CD4-positive, alpha-beta T cell (primary cell): Measurements from ENCODE around the gene AZIN2. TPM values are rescaled to one million over a fixed set of nuclear protein-coding genes. Genes with fewer than 3 reads are reported as not detected.
A peak's percentile ranks its signal among the peaks of the same experiment; 100 is the strongest.

ENCODE experiments used
- ATAC-seq: fragments of 200-7000 bp; cut with Tn5 transposase; one replicate; pipeline ENCODE4 v1.10.0; 2022; ENCODE audit warnings: mild to moderate bottlenecking; ENCODE audit not compliant: poor library complexity
- CTCF ChIA-PET: fragments of 350-600 bp; sonication (Branson Sonifier 250); formaldehyde crosslinking; loops from one replicate; lab custom pipeline; 2021; ENCODE audit warnings: antibody characterized with exemption, inconsistent platforms; lab: Charles Lee
- POLR2A ChIA-PET: fragments of 350-600 bp; sonication (Branson Sonifier 250); formaldehyde crosslinking; loops from one replicate; lab custom pipeline; 2021; ENCODE audit warnings: antibody characterized with exemption, inconsistent platforms; lab: Charles Lee
- DNase-seq, 14 experiments: peaks; one replicate each; pipeline ENCODE4 v3.0.0-alpha.2; 2013 to 2020; ENCODE audit warnings: mixed read lengths in 2 of 14
- H3K27ac ChIP-seq, 2 donors: one replicate each; pipeline versions ENCODE4 v1.5.1 to v1.7.0; 2013; ENCODE audit warnings: low read length in 2 of 2, low read depth in 1 of 2, mild to moderate bottlenecking in 1 of 2
- H3K27me3 ChIP-seq, 2 experiments: 1 replicate in 1 of 2; 2 replicates in 1 of 2; pipeline versions ENCODE4 v1.6.1 to v1.7.0; 2013; ENCODE audit warnings: low read length in 2 of 2, control low read depth in 1 of 2, mild to moderate bottlenecking in 1 of 2, moderate library complexity in 1 of 2; ENCODE audit not compliant: insufficient read depth in 2 of 2, control insufficient read depth in 1 of 2
- H3K36me3 ChIP-seq: one replicate; pipeline ENCODE4 v1.6.1; 2013; ENCODE audit warnings: low read length, control low read depth; ENCODE audit not compliant: insufficient read depth
- H3K4me1 ChIP-seq: one replicate; pipeline ENCODE4 v1.6.1; 2013; ENCODE audit warnings: low read length, control low read depth; ENCODE audit not compliant: insufficient read depth
- H3K4me3 ChIP-seq: one replicate; pipeline ENCODE4 v1.5.1; 2013; ENCODE audit warnings: mild to moderate bottlenecking, low read length, moderate library complexity
- H3K9me3 ChIP-seq, 2 experiments: 1 replicate in 1 of 2; 2 replicates in 1 of 2; pipeline versions ENCODE4 v1.6.1 to v1.7.0; 2013; ENCODE audit warnings: low read length in 2 of 2, mild to moderate bottlenecking in 2 of 2, control low read depth in 1 of 2, moderate library complexity in 1 of 2; ENCODE audit not compliant: control insufficient read depth in 1 of 2, insufficient read depth in 1 of 2
- H3K27ac Mint-ChIP-seq: one replicate; pipeline ENCODE4 v1.8.0; 2020; ENCODE audit warnings: mixed read lengths
- H3K27me3 Mint-ChIP-seq: one replicate; pipeline ENCODE4 v1.8.0; 2021; ENCODE audit warnings: mixed read lengths
- H3K36me3 Mint-ChIP-seq: one replicate; pipeline ENCODE4 v1.8.0; 2021; ENCODE audit warnings: low read depth, mixed read lengths
- H3K4me1 Mint-ChIP-seq: one replicate; pipeline ENCODE4 v1.8.0; 2021; ENCODE audit warnings: low read depth, mixed read lengths
- H3K4me3 Mint-ChIP-seq: one replicate; pipeline ENCODE4 v1.8.0; 2020; ENCODE audit warnings: mild to moderate bottlenecking, mixed read lengths
- H3K9me3 Mint-ChIP-seq: one replicate; pipeline ENCODE4 v1.8.0; 2020; ENCODE audit warnings: mixed read lengths
- CTCF ChIP-seq: fragments of 200-600 bp; IDR thresholded peaks from one replicate; pipeline ENCODE4 v1.8.0; 2022; ENCODE audit warnings: antibody characterized with exemption, mild to moderate bottlenecking
- intact Hi-C, 2 experiments: fragments of 100-400 bp; cut with DNase I in 1 of 2; cut with micrococcal nuclease in 1 of 2; formaldehyde crosslinking; loops; one replicate each; pipeline versions ENCODE4 v1.15.1 to v1.9.0; 2023 to 2025; cut with DNase I, micrococcal nuclease
- total RNA-seq, 174 experiments: library from RNA in 2 of 174; stranded (reverse) in 2 of 174; gene quantifications; one replicate each; pipeline ENCODE4 v1.2.3 and lab custom pipeline; 2021 to 2026

The AZIN2 gene
- total RNA-seq, 2 experiments from 2014 or later = 4.6 to 4.9 TPM

GRCh38 chr1:33147997-33148314 lies 67.0 kb downstream of the AZIN2 start:
- no peaks in the 10 kb centered on the region for H3K9me3 ChIP-seq
- H3K9me3 Mint-ChIP-seq = no peaks in the 10 kb centered on the region
- peak in 4 of 14 experiments; percentile 21 to 53 (median 36) for DNase-seq
- TF ChIP-seq CTCF = peak; percentile 22
- peaks cover 51% of the 10 kb centered on the region for H3K36me3 ChIP-seq
- no peaks in the 10 kb centered on the region for H3K4me1 ChIP-seq
- no peaks in the 10 kb centered on the region for H3K27me3 ChIP-seq
- H3K4me3 ChIP-seq = no peak overlapping the region
- CTCF ChIA-PET = interaction anchor here (1.1 to 2.7 kb wide), 3 partner anchors 10 to 21 kb away, joined by 3 to 18 read pairs (median 4); no protein-coding TSS in a partner anchor
- peak overlapping the region; percentile 58 for H3K27ac Mint-ChIP-seq
- no peaks in the 10 kb centered on the region for H3K4me1 Mint-ChIP-seq
- POLR2A ChIA-PET = no interaction called here
- intact Hi-C loops = no loop called here
- no peak overlapping the region for H3K27ac ChIP-seq
- no peak overlapping the region for H3K4me3 Mint-ChIP-seq
- H3K27me3 Mint-ChIP-seq = no peaks in the 10 kb centered on the region
- ATAC-seq = no peak
- H3K36me3 Mint-ChIP-seq = peaks cover 48% of the 10 kb centered on the region

GRCh38 chr1:33148615-33149014 lies 67.7 kb downstream of the AZIN2 start:
- Histone ChIP-seq H3K27me3 (no peaks in the 10 kb centered on the region), H3K9me3 (no peaks in the 10 kb centered on the region), H3K36me3 (peaks cover 51% of the 10 kb centered on the region), H3K4me3 (no peak overlapping the region), H3K27ac (no peak overlapping the region), H3K4me1 (no peaks in the 10 kb centered on the region)
- Mint-ChIP-seq H3K4me3 (no peak overlapping the region), H3K9me3 (no peaks in the 10 kb centered on the region), H3K27ac (no peak overlapping the region), H3K36me3 (peaks cover 44% of the 10 kb centered on the region), H3K4me1 (no peaks in the 10 kb centered on the region), H3K27me3 (no peaks in the 10 kb centered on the region)
- CTCF ChIA-PET = interaction anchor here (1.1 to 2.7 kb wide), 3 partner anchors 10 to 21 kb away, joined by 3 to 18 read pairs (median 4); no protein-coding TSS in a partner anchor
- TF ChIP-seq CTCF = no peak
- POLR2A ChIA-PET = no interaction called here
- DNase-seq (no peak), ATAC-seq (no peak)
- intact Hi-C loops = no loop called here

GRCh38 chr1:33149453-33150190 lies 68.7 kb downstream of the AZIN2 start:
- POLR2A ChIA-PET = no interaction called here

More at GRCh38 chr1:33149453-33150190, 68.7 kb downstream of the AZIN2 start:
- ATAC-seq (no peak), DNase-seq (no peak)
- Mint-ChIP-seq H3K36me3 (peaks cover 49% of the 10 kb centered on the region), H3K27ac (no peak overlapping the region), H3K9me3 (no peaks in the 10 kb centered on the region), H3K4me1 (no peaks in the 10 kb centered on the region), H3K27me3 (no peaks in the 10 kb centered on the region), H3K4me3 (no peak overlapping the region)
- Histone ChIP-seq H3K36me3 (peaks cover 57% of the 10 kb centered on the region), H3K27ac (no peak overlapping the region), H3K4me3 (no peak overlapping the region), H3K27me3 (no peaks in the 10 kb centered on the region), H3K4me1 (no peaks in the 10 kb centered on the region), H3K9me3 (no peaks in the 10 kb centered on the region)
- TF ChIP-seq CTCF = no peak
- CTCF ChIA-PET = no interaction called here
- intact Hi-C loops = no loop called here
